Measurements from ENCODE around the gene SETDB2.

DNA sequence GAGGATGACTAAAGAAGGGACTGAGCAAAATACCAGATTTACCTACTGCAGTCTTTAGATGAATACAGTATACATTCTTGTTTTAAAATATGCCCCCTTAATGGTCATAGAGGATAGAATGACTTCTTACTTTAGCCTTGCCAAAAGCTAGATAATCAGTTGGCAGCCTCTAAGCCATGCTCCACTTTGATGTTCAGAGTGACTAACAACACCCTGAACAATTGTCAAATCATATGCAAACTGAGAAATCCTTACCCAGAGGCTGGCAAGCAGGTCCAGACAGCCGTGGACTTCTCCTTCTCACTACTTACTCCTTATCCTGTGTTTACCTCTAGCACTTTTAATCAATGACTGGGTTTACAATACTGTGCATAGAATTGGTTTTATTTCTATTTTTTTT, 28.1 kb downstream of the SETDB2 start:
- TF ChIP-seq, protein P1, sequence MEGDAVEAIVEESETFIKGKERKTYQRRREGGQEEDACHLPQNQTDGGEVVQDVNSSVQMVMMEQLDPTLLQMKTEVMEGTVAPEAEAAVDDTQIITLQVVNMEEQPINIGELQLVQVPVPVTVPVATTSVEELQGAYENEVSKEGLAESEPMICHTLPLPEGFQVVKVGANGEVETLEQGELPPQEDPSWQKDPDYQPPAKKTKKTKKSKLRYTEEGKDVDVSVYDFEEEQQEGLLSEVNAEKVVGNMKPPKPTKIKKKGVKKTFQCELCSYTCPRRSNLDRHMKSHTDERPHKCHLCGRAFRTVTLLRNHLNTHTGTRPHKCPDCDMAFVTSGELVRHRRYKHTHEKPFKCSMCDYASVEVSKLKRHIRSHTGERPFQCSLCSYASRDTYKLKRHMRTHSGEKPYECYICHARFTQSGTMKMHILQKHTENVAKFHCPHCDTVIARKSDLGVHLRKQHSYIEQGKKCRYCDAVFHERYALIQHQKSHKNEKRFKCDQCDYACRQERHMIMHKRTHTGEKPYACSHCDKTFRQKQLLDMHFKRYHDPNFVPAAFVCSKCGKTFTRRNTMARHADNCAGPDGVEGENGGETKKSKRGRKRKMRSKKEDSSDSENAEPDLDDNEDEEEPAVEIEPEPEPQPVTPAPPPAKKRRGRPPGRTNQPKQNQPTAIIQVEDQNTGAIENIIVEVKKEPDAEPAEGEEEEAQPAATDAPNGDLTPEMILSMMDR (optimal IDR thresholded peaks at IDR 0.05 in 1 of 3, IDR thresholded peaks at IDR 0.05 in 1 of 3, conservative IDR thresholded peaks at IDR 0.05 in 1 of 3; ENCODE audit: extremely low read depth in 1 of 3, insufficient read depth in 2 of 3, low read length in 3 of 3), result no peak
- TF ChIP-seq EZH2 (IDR thresholded peaks at IDR 0.05; ENCODE audit: low read length), result no peak

Data from keratinocyte (primary cell).